Adrenal gland (tissue), 12 donors: ENCODE data around the gene CAPN5. TPM values are rescaled to one million over a fixed set of nuclear protein-coding genes. Genes with fewer than 3 reads are reported as not detected.

Experiments
- DNase-seq, 7 donors: peaks; one replicate each; pipeline ENCODE4 v3.0.0-alpha.2; 2019 to 2020
- H3K27ac ChIP-seq, 5 donors: fragments of 200-600 bp; sonication (generic) in 4 of 5; 1 replicate in 3 of 5; 2 replicates in 2 of 5; pipeline versions ENCODE4 v1.5.1 to v1.8.0; 2016 to 2020; ENCODE audit warnings: mild to moderate bottlenecking in 1 of 5
- H3K27me3 ChIP-seq: fragments of 200-600 bp; 2 replicates; pipeline ENCODE4 v1.8.0; 2021
- H3K36me3 ChIP-seq, 2 donors: fragments of 200-600 bp; replicated peaks in 1 of 2; 1 replicate in 1 of 2; 2 replicates in 1 of 2; pipeline versions ENCODE4 v1.5.1 to v1.8.0; 2018 to 2022
- H3K4me1 ChIP-seq, 2 donors: fragments of 200-600 bp; replicated peaks in 1 of 2; 1 replicate in 1 of 2; 2 replicates in 1 of 2; pipeline versions ENCODE4 v1.5.1 to v1.8.0; 2018 to 2021
- H3K4me3 ChIP-seq, 4 donors: fragments of 200-600 bp; sonication (generic) in 3 of 4; one replicate each; pipeline ENCODE4 v1.5.1; 2016 to 2018
- H3K9me3 ChIP-seq, 3 donors: fragments of 200-600 bp; sonication (generic) in 1 of 3; replicated peaks in 1 of 3; 1 replicate in 2 of 3; 2 replicates in 1 of 3; pipeline versions ENCODE4 v1.5.1 to v1.8.0; 2016 to 2021
- POLR2A ChIP-seq, 2 donors: fragments of 450-650 bp; IDR thresholded peaks; one replicate each; pipeline ENCODE4 v1.6.1; 2017; ENCODE audit warnings: antibody characterized with exemption in 2 of 2, mild to moderate bottlenecking in 2 of 2, moderate library complexity in 1 of 2
- WGBS, 4 donors: extraction: QIAGEN DNeasy Blood & Tissue Kit in 2 of 4; methylation state at CpG; one replicate each; pipeline versions ENCODE4 v1.1.5 to v1.1.7; 2013 to 2017; 5-methylcytosine and 5-hydroxymethylcytosine counted together
- intact Hi-C, 2 donors: fragments of 100-400 bp; cut with DNase I; formaldehyde crosslinking; loops; one replicate each; pipeline versions ENCODE4 v1.14.1 to v1.15.0; 2022 to 2023
- polyA plus RNA-seq, 3 donors: library from polyadenylated mRNA; stranded (reverse); fragments of 200-250 nt in 2 of 3; fragments of 350-450 nt in 1 of 3; fragmentation: Illumina TruSeq in 1 of 3; extraction: RNeasy Lipid Tissue Mini Kit (QIAGEN cat#74804) in 1 of 3; gene quantifications; one replicate each; pipeline ENCODE4 v1.2.3, GENCODE V29; 2013 to 2014
- total RNA-seq, 9 donors: library from RNA; depleted of rRNA in 4 of 9; stranded (reverse); fragments of >200 nt in 4 of 9; fragments of 120-200 nt in 1 of 9; fragmentation: NEBNext Ultra II Directional in 1 of 9; extraction: Animal tissue kit (Norgen Biotek cat#: 25700) in 1 of 9; gene quantifications; one replicate each; pipeline versions ENCODE4 v1.1.0 to v1.2.4, GENCODE V29; 2013 to 2023
- TF ChIP-seq, protein P1 (sequence below), 6 experiments: fragments of 450-650 bp in 4 of 6; fragments of 200-600 bp in 2 of 6; sonication (generic) in 1 of 6; IDR thresholded peaks; 1 replicate in 5 of 6; 2 replicates in 1 of 6; pipeline versions ENCODE4 v1.5.1 to v1.8.0; 2016 to 2021; ENCODE audit warnings: antibody characterized with exemption in 6 of 6, mild to moderate bottlenecking in 2 of 6, moderate library complexity in 1 of 6
- donor health status: healthy with polysubstance abuse.
- donor health status: Bipolar disorder and iron deficiency.
- donor health status: DM: yes; HTN: yes; CAD: no.
- donor health status: DM: no; HTN: no; CAD: no.
- donor health status: DM: no; HTN: no; CAD: no.
- donor health status: DM: yes; HTN: yes; CAD: no.

Gene CAPN5
- total and polyA plus RNA-seq, 12 donors = 5.6 to 29.6 (median 18.4) TPM

DNA sequence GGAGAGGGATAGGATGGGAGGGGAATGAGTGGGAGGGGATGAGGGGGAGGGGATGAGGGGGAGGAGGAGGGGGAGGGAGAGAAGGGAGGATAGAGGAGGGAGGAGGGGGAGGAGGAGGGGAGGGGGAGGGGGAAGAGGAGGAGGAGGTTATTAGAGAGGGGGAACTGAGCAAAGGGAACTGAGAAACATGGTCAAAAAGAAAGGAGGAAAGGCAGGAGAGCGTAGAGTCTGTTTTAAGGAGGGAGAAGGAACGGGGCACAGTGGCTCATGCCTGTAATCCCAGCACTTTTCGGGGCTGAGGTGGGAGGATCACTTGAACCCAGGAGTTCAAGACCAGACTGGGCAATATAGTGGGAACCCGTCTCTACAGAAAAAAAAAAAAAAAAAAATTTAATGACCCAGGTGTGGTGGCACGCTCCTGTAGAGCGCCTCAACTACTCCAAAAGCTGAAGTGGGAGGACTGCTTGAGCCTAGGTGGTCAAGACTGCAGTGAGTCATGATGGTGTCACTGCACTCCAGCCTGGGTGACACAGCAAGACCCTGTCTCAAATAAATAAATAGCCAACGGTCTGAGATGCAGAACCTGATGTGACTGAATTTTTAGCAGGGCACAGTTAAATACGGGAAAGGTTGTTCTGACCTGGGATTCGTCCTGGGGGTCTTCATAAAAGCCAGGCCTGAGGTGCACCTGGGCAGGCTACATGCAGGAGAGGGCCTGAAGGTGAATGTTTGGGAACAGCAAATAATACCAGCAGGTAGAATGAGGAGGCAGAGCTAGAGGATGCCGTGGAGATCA, 28.5 kb upstream of the CAPN5 start:
- Histone ChIP-seq H3K27ac (no peak overlapping the region), H3K4me1 (peaks cover 0 to 10% of the 10 kb centered on the region in 2 donors), H3K27me3 (peaks cover 27% of the 10 kb centered on the region), H3K36me3 (no peaks in the 10 kb centered on the region), H3K9me3 (no peaks in the 10 kb centered on the region), H3K4me3 (no peak overlapping the region)
- TF ChIP-seq POLR2A (IDR thresholded peaks at IDR 0.05) = no peak
- TF ChIP-seq, protein P1, sequence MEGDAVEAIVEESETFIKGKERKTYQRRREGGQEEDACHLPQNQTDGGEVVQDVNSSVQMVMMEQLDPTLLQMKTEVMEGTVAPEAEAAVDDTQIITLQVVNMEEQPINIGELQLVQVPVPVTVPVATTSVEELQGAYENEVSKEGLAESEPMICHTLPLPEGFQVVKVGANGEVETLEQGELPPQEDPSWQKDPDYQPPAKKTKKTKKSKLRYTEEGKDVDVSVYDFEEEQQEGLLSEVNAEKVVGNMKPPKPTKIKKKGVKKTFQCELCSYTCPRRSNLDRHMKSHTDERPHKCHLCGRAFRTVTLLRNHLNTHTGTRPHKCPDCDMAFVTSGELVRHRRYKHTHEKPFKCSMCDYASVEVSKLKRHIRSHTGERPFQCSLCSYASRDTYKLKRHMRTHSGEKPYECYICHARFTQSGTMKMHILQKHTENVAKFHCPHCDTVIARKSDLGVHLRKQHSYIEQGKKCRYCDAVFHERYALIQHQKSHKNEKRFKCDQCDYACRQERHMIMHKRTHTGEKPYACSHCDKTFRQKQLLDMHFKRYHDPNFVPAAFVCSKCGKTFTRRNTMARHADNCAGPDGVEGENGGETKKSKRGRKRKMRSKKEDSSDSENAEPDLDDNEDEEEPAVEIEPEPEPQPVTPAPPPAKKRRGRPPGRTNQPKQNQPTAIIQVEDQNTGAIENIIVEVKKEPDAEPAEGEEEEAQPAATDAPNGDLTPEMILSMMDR (IDR thresholded peaks at IDR 0.05) = no peak
- no peak for DNase-seq
- intact Hi-C loops = loop anchor here in 1 of 2 donors (2.0 to 5.0 kb wide), 2 partner anchors 115 to 231 kb away; no protein-coding TSS in a partner anchor
- WGBS, 4 donors = 76 to 82% (median 79%) methylated on average over 10 of the region's 10 CpGs

DNA sequence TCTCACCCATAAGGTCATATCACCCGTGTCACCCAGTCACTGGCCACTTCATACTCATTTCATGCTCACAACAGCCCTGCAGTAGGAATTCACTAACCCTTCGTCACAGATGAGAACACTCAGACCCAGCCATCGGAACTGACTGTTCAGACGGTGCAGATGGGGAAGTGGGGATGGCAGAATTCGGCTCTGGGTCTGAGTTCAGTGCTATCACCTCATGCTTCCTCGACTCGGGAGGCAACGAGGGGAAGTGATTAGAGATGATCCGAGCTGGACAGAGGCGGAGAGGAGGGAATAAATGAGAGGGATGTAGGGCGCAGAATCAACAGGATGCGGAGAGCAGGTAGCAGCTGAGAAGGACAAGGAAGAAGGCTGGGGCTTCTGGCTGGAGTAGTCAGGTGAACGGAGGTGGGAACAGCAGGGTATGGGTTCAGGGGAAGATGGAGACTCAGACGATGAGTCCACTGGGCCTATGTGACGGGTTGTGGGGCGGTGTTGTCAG, 27.9 kb upstream of the CAPN5 start:
- Histone ChIP-seq H3K9me3 (no peaks in the 10 kb centered on the region), H3K27ac (no peak overlapping the region), H3K4me1 (peaks cover 0 to 10% of the 10 kb centered on the region in 2 donors), H3K27me3 (peaks cover 27% of the 10 kb centered on the region), H3K4me3 (no peak overlapping the region), H3K36me3 (no peaks in the 10 kb centered on the region)
- no peak for TF ChIP-seq POLR2A (IDR thresholded peaks at IDR 0.05)
- TF ChIP-seq, protein P1 (IDR thresholded peaks at IDR 0.05) = no peak
- WGBS, 4 donors = 73 to 80% (median 76%) methylated on average over 16 of the region's 16 CpGs
- intact Hi-C loops = loop anchor here in 1 of 2 donors (2.0 to 5.0 kb wide), 2 partner anchors 116 to 232 kb away; no protein-coding TSS in a partner anchor
- peak in 1 of 7 donors; percentile 15 for DNase-seq

GRCh38 chr11:77039491-77040400, 27.0 kb upstream of the CAPN5 start:
- peaks cover 28% of the 10 kb centered on the region for H3K27me3 ChIP-seq
- intact Hi-C loops = loop anchor here (2.0 to 10.0 kb wide), 4 partner anchors 117 to 235 kb away; no protein-coding TSS in a partner anchor
- DNase-seq = peak in 4 of 7 donors; percentile 32 to 55 (median 42)

More at GRCh38 chr11:77039491-77040400, 27.0 kb upstream of the CAPN5 start:
- Histone ChIP-seq H3K4me1 (peaks cover 0 to 10% of the 10 kb centered on the region in 2 donors), H3K27ac (no peak overlapping the region), H3K4me3 (peak overlapping the region in 1 of 4 donors; percentile 45), H3K36me3 (no peaks in the 10 kb centered on the region), H3K9me3 (no peaks in the 10 kb centered on the region)
- whole genome bisulfite sequencing, 4 donors = 11 to 17% (median 15%) methylated on average over 20 to 109 of the region's 109 CpGs
- TF ChIP-seq, protein P1 (IDR thresholded peaks at IDR 0.05) = peak in 5 of 6 experiments; percentile 18 to 45 (median 42)
- TF ChIP-seq POLR2A (IDR thresholded peaks at IDR 0.05) = no peak
